ENCODE measurements around the gene CISD2.
"Not testable (repeated sequence)": the region's sequence is repeated elsewhere in the genome, so short reads cannot be mapped to it uniquely, and the experiment has no call there.

The CISD2 gene

GRCh38 chr4:102935716-102936115 is 66.9 kb downstream of the CISD2 start:
- no peak for DNase-seq

- DNase-seq, result not testable (repeated sequence)
These were observed 69.3 kb downstream of the CISD2 start for GRCh38 chr4:102938063-102938462.

All from CD4-positive, alpha-beta T cell treated with Interleukin-15 for 1 hour (primary cell).